GM21529 (cell line): ENCODE data around the gene TRPM2.
"Not testable (repeated sequence)": the region's sequence is repeated elsewhere in the genome, so short reads cannot be mapped to it uniquely, and the experiment has no call there.

ENCODE experiments used
- ATAC-seq: cut with Tn5 transposase; IDR thresholded peaks from one replicate; pipeline ENCODE4 v1.9.1; 2021; ENCODE audit not compliant: unreplicated experiment

Gene TRPM2

GRCh38 chr21:44391345-44392091, 38.1 kb downstream of the TRPM2 start:
- ATAC-seq, result no peak

GRCh38 chr21:44392185-44392584, 38.8 kb downstream of the TRPM2 start:
- no peak for ATAC-seq

GRCh38 chr21:44392916-44393315, 39.5 kb downstream of the TRPM2 start:
- no peak for ATAC-seq

- ATAC-seq, result no peak
Observed at GRCh38 chr21:44394733-44395132, 41.3 kb downstream of the TRPM2 start.

- no peak for ATAC-seq
Observed at GRCh38 chr21:44395260-44395659, 41.8 kb downstream of the TRPM2 start.

- ATAC-seq, result not testable (repeated sequence)
Observed at GRCh38 chr21:44396803-44397202, 43.4 kb downstream of the TRPM2 start.

- ATAC-seq, result no peak
Observed at GRCh38 chr21:44397431-44398031, 44.1 kb downstream of the TRPM2 start.

GRCh38 chr21:44398499-44398898, 45.1 kb downstream of the TRPM2 start:
- ATAC-seq, result no peak

GRCh38 chr21:44399151-44399954, 45.9 kb downstream of the TRPM2 start:
- ATAC-seq, result no peak

- no peak for ATAC-seq
Observed at GRCh38 chr21:44399955-44400790, 46.8 kb downstream of the TRPM2 start.

GRCh38 chr21:44400791-44401385, 47.5 kb downstream of the TRPM2 start:
- no peak for ATAC-seq

- no peak for ATAC-seq
Observed at GRCh38 chr21:44401386-44402160, 48.2 kb downstream of the TRPM2 start.

- no peak for ATAC-seq
Observed at GRCh38 chr21:44402323-44403105, 49.1 kb downstream of the TRPM2 start.

GRCh38 chr21:44403106-44404020, 49.9 kb downstream of the TRPM2 start:
- no peak for ATAC-seq

- ATAC-seq, result not testable (repeated sequence)
Observed at GRCh38 chr21:44404482-44404881, 51.1 kb downstream of the TRPM2 start.

- ATAC-seq, result no peak
Observed at GRCh38 chr21:44405091-44405947, 51.9 kb downstream of the TRPM2 start.
